GM18508 (cell line): ENCODE results near the gene FADS1.

Experiments
- ATAC-seq: cut with Tn5 transposase; IDR thresholded peaks from one replicate; pipeline ENCODE4 v1.9.1; 2021; ENCODE audit warnings: moderate number of reproducible peaks; ENCODE audit not compliant: insufficient read depth, unreplicated experiment

FADS1 gene

DNA sequence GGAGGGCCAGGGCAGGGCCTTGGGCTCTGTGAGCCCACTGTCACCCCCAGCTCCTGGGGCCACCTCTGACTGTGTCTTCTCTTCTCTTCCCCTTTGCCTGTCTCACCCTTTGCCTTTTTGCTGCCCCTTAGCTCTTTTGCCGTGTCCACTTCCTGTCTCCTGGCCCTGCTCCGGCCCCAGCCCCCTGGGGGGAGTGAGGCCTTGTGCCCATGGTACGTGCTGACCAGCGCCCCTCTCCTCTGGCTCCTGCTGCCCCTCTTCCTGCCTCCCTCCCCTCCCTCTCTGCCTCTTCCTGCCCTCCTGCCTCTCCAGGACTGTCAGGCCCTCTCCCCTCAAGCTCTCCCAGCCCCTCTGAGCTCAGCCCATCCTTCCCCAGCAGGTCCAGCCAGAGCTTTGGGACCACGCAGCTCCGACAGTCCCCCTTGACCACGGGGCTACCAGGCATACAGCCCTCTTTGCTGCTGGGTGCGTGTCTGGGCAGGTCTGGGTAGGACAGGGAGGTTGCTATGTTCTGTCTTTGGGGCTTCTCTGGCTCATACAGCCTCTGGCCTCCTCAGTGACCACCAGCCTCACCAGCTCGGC, 36.1 kb downstream of the FADS1 start:
- no peak for ATAC-seq

- ATAC-seq: no peak
Measured at GRCh38 chr11:61779666-61780525, 36.9 kb downstream of the FADS1 start.

DNA sequence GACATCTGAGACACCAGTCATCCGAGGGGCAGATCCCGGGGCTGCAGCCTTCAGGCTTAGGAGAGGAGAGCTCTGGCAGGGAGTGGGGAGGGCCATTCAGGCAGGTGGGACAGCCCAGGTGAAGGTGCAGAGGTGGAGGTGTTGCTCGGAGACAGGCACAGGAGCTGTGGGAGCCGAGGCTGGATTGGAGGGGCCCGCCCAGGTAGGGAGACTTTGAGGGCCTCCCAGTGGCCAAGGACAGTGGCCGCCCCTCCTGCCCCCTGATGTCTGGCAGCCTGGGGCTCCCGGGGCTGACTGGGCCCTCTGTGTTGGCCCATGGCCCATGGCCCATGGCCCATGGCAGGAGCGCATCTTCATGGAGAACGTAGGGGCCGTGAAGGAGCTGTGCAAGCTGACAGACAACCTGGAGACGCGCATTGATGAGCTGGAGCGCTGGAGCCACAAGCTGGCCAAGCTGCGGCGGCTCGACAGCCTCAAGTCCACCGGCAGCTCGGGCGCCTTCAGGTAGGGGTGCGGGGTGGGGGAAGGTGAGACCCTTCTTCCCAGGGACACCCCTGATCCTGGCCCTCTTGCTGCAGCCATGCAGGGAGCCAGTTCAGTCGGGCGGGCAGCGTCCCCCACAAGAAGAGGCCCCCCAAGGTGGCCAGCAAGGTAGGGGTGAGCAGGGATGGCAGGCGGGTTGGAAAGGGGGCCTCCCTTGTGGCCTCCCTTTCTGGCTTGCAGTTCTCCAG, 37.7 kb downstream of the FADS1 start:
- ATAC-seq: no peak

DNA sequence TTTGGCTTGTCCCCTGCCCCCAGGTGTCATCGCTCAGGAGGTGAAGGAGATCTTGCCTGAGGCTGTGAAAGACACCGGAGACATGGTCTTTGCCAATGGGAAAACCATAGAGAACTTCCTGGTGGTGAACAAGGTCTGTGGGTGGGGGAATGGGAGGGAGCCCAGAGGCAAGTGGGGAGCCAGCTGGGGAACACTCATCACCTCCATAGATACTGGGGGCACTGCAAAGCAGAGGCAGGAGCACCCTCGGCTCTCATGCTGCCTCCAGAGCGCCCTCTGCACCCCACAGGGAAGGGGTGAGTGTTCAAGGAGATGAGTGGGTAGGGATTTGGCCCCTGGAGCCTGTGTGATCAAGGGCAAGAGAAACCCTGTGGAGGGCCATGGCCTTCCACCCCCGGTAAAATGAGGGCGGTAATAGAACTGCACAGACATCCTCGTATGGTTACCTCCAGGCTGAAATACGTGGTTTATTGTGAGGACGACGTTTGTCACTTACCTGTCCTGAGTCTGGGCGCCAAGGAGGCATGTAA, 38.4 kb downstream of the FADS1 start:
- no peak for ATAC-seq

DNA sequence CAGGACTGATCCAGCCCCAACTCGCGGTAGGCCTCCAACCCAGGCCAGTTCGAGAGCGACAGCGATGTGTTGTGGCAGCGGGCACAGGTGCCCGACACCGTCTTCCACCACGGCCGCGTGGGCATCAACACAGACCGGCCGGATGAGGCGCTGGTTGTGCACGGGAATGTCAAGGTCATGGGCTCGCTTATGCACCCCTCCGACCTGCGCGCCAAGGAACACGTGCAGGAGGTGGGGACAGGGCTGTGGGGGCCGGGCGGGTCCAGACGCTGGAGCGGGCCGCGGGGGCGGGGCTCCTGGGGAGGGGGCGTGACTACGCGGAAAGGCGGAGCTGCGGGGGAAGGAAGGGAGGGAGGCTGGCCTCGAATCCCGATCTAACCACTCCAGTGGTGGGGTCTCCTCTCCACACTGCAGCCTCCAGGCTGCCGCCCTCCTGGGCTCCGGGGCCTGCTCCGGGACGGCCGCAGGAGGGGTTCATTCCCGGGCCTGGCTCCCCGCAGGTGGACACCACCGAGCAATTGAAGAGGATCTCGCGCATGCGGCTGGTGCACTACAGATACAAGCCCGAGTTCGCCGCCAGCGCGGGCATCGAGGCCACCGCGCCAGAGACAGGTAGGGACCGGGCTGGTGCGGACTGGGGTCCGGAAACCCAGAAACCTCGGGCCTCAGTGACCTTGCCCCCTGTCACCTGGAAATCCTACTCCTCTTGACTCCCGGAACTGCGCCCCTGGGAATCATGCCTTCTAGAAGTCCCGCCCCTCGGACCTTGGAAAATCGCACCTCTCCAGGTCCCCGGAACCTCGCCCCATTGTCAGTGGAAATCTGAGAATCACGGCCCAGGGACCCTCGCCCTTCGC, 39.3 kb downstream of the FADS1 start:
- no peak for ATAC-seq

- ATAC-seq: no peak
Measured at GRCh38 chr11:61776561-61777075, 40.2 kb downstream of the FADS1 start.

DNA sequence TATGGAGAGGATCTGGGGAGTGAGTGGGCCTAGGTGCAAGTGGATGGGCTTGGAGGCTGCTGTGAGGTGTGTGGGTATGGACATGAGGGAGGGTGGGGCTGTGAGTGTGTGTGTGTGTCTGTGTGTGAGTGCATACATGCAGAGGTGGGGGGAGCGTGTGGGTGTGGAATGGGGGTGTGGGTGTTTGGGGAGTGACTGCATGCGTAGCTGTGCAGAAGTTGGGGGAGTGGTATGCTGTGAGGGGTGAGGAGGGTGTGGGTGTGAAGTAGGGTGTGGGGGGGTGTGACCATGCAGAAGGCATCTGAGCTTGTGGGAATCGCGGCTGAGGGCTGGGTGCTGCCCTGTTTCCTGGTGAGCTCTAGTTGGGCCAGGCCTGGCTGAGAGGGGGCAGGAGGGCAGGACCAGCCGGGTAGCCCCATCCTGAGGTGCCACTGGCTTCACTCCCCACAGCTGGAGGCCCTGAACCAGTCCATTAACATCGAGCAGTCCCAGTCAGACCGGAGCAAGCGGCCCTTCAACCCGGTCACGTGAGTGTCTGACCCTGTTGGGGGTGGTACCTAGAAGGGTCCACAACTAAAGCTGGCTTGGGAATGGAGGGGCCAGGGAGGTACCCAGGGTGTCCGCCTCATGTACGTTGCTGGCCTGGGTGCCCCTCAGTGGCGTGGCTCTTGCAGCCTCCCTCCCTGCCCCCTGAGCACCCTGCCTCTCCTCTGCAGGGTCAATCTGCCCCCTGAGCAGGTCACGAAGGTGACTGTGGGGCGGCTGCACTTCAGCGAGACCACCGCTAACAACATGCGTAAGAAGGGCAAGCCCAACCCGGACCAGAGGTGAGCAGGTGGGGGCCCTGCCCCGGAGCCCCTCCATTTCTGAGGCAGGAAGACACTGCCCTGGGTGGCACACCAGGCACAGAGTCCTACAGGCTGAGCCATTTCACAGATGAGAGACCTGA, 40.9 kb downstream of the FADS1 start:
- ATAC-seq: no peak

DNA sequence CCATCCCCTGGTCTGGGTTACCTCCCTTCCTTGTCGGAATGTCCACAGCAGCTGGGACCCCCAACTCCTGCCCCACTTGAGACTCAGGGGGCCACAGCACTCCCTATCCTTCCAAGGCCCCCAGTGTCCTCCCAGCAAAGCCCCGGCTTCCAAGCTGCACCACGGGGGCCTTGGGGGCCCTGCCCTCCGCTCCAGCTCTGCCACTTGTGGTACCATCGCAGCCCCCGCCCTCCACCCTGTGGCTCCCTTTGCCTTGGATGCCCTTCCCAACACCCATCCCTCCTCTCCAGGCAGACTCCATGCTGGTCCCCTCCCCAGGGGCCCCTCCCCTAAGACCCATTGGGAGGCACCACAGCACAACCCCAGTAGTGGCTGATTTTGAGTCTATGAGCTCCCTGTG, 41.7 kb downstream of the FADS1 start:
- ATAC-seq: no peak

DNA sequence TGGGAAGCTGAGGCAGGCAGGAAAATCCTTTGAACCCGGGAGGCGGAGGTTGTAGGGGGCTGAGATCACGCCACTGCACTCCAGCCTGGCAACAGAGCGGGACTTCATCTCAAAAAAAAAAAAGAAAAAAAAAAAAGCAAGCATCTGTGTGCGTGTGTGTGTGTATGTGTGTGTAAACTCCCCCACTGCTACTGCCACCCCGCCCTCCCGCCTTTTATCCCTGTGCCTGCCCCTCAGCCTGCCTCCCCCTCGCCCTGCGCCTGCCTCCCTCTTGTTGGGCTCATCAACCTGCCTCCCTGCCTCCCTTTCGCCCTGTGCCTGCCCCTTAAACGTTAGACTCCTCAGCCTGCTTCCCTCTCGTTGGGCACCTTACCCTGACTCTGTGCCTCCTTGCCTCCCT, 42.4 kb downstream of the FADS1 start:
- ATAC-seq: no peak

DNA sequence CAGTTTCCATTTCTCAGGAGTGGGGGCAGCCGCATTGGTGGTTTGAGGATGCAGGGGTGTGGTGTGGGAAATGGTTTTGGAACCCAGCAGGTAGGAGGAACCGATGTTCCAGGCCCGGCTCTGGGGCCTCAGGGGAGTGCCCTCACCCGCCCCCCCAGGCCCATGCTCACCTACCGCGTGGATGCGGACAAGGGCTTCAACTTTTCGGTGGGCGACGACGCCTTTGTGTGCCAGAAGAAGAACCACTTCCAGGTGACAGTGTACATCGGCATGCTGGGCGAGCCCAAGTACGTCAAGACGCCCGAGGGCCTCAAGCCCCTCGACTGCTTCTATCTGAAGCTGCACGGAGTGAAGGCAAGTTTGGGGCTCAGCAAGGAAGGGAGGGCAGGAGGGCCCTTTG, 43.0 kb downstream of the FADS1 start:
- no peak for ATAC-seq

GRCh38 chr11:61773356-61773755, 43.4 kb downstream of the FADS1 start:
- no peak for ATAC-seq

DNA sequence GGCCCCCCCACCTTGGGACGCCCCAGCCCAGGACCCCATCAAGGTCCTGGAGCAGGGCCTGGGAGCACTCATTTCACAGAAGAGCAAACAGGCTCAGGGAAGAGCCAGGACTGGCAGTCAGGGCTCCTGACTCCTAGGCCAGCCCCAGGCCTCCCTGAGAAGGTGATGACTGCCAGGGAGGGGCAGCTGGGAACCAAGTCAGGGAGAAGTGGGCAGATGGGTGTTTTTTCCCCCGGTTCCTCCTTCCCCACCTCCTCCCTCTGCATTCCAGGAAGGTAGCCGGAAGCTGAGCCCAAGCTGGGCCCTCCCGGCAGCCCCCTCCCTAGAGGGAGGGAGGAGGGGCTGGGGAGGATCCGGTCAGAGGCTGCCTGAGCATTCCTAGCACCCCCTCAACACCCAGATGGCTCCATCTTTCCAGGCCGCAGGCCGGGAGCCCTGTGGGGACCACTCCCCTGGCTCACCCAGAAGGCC, 44.8 kb downstream of the FADS1 start:
- ATAC-seq: no peak

- no peak for ATAC-seq
Measured at GRCh38 chr11:61771195-61771894, 45.5 kb downstream of the FADS1 start.

DNA sequence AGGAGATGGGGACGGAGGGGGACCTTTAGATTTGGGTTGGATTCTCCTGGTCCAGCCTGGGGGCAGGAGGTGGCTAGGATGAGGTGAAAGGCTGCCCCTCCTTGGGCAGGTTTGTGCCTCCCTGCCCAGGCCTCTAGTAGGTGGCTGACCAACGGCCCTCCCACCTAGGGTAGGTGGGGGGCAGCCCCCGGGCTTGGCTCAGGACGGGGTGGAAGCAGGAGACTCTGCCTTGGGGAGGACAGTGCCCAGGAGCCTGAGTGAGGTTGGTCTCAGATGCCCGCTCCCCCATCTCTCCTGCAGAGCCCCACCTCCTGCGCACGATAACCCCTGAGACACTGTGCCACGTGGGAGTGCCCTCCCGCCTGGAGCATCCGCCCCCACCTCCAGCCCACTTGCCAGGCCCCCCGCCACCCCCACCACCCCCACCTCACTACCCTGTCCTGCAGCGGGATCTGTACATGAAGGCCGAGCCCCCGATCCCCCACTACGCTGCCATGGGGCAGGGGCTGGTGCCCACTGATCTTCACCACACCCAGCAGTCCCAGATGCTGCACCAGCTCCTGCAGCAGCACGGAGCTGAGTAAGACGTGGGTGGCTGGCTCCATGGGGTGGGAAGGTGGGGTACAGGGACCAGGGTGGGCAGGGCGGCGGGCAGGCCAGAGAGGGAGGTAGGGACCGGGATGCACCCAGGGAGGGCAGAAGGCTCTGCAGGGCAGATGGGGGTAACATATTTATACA, 46.7 kb downstream of the FADS1 start:
- ATAC-seq: no peak

DNA sequence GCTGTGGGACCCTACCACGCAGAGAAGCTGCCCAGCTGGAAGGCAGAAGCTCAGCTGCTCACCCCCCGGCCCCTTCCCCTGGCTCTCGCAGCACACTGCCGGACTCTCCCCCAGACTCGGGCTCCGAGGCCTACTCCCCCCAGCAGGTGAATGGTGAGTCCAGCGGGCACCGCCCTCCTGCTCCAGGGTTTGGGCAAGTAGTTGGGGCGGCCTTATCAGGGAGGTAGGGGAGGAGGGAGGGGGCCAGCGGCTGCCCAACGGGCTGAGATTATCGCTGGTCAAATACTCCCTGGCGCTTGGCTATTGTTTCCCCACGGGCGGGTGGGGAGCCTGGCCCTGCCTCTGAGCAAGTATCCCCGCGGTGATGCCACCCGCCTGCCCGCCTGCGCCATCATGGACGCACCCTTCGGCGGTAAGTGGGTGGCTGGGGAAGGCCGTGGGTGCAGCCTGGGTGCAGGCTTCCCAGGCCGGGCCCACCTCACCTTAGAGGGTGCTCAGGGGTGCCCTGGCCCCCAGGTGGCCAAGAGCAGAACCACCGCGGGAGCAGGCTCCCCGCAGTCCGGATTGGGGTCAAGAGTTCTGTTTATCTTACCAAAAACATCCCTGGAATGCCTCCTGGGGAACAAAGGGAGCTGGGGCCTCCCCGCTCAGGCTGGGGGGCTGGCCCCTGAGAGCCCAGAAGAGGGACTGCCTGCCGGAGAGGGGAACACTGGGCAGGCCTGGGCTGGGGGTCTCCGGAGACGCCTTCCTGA, 47.5 kb downstream of the FADS1 start:
- ATAC-seq: no peak

- ATAC-seq: no peak
Measured at GRCh38 chr11:61768376-61769076, 48.3 kb downstream of the FADS1 start.
